ENCODE data around the gene UBD. TPM values are rescaled to one million over a fixed set of nuclear protein-coding genes. Genes with fewer than 3 reads are reported as not detected.

The UBD gene
- total and polyA plus RNA-seq, 12 donors, result 0.17 to 2.3 (median 0.77) TPM; not detected in 5

DNA sequence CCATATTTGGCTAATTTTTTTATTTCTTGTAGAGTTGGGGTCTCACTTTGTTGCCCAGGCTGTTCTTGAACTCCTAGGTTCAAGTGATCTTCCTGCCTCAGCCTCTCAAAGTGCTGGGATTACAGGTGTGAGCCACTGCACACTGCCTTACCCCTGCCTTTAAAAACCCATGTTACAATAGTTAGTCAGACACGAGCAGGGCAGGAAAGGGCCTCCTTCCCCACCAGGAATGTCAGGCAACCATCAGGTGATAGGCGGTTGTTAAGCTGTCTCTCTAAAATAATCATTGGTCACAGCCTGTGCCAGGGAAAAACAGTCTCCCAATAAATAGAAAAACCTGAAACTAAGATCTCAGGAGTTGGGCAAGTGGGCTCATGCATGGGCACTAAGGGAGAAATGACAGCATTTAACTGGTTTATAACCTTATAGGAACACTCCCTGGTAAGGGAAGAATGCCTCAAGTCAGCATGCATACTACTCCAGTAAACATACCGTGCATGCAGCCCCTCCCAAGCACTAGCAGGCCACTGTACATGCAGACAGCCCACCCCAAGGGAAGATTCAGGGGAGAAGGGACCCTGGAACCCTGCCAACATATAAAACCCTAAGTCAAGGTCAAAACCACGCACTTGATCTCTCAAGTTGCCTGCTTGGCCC, 33.8 kb upstream of the UBD start:
- Histone ChIP-seq H3K4me3 (no peak overlapping the region), H3K27me3 (no peaks in the 10 kb centered on the region), H3K36me3 (replicated peaks in 1 of 2) (no peaks in the 10 kb centered on the region), H3K9me3 (replicated peaks in 1 of 3) (no peaks in the 10 kb centered on the region), H3K27ac (no peak overlapping the region), H3K4me1 (replicated peaks in 1 of 2) (no peaks in the 10 kb centered on the region)
- no peak for DNase-seq
- TF ChIP-seq POLR2A (IDR thresholded peaks at IDR 0.05), result no peak
- TF ChIP-seq, protein P1, sequence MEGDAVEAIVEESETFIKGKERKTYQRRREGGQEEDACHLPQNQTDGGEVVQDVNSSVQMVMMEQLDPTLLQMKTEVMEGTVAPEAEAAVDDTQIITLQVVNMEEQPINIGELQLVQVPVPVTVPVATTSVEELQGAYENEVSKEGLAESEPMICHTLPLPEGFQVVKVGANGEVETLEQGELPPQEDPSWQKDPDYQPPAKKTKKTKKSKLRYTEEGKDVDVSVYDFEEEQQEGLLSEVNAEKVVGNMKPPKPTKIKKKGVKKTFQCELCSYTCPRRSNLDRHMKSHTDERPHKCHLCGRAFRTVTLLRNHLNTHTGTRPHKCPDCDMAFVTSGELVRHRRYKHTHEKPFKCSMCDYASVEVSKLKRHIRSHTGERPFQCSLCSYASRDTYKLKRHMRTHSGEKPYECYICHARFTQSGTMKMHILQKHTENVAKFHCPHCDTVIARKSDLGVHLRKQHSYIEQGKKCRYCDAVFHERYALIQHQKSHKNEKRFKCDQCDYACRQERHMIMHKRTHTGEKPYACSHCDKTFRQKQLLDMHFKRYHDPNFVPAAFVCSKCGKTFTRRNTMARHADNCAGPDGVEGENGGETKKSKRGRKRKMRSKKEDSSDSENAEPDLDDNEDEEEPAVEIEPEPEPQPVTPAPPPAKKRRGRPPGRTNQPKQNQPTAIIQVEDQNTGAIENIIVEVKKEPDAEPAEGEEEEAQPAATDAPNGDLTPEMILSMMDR (IDR thresholded peaks at IDR 0.05), result no peak
- WGBS, 4 donors, result 28 to 41% (median 35%) methylated on average over 4 of the region's 4 CpGs
- intact Hi-C loops (cut with DNase I), result no loop called here

DNA sequence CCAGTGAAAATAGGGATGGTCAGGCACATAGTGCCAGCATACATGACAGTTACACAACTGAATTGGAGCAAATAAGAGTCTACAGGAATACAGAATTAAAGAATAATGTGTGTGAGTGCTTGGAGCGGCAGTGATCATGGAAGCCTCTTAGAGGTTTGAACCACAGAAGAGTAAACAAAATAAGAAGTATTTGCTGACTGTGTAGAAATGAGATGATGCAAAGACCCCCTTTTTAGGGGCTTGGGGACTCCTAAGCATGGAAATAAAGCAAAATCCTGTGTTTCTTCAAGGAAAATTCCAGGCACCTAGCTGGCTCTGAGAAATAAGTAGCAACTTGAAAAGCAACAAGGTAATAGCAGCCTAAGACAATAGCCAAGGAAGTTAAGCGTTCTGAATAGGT, 32.1 kb upstream of the UBD start:
- no peak overlapping the region for H3K27ac ChIP-seq
- H3K9me3 ChIP-seq (replicated peaks in 1 of 3), result no peaks in the 10 kb centered on the region
- no peaks in the 10 kb centered on the region for H3K4me1 ChIP-seq (replicated peaks in 1 of 2)
- H3K27me3 ChIP-seq, result no peaks in the 10 kb centered on the region
- intact Hi-C loops (cut with DNase I), result no loop called here
- TF ChIP-seq, protein P1 (IDR thresholded peaks at IDR 0.05), result no peak
- TF ChIP-seq POLR2A (IDR thresholded peaks at IDR 0.05), result no peak
- WGBS, 4 donors, result 73 to 93% (median 79%) methylated on average over 2 of the region's 2 CpGs
- no peak overlapping the region for H3K4me3 ChIP-seq
- H3K36me3 ChIP-seq (replicated peaks in 1 of 2), result no peaks in the 10 kb centered on the region
- DNase-seq, result no peak

DNA sequence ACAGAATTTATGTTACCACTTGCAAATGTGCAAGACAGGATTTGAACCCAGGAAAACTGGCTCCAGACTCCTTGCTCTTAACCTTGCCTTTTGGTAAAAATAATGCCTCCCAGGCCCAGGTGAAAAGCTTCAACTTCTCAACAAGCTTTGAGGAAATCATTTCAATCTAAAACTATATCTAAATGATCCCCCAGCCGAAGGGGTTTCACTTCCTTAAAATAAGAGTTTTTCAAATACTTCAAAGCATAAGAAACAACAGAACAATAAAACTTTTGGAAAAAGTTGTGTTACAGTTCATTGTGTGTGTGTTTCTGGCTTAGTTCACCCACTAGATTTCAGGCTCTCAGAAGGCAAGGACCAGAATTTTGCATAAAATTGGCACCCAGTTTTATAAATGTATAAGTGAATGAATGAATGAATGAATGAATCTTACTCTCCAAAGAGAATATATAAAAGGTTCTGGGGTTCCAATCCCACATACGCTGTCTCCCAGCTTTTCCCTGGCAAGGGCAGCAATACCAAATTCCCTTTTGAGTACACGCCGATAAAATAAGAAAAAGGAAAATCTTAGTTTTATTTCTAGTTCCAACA, 30.8 kb upstream of the UBD start:
- Histone ChIP-seq H3K27ac (no peak overlapping the region), H3K4me1 (replicated peaks in 1 of 2) (no peaks in the 10 kb centered on the region), H3K9me3 (replicated peaks in 1 of 3) (no peaks in the 10 kb centered on the region), H3K27me3 (no peaks in the 10 kb centered on the region), H3K4me3 (no peak overlapping the region), H3K36me3 (replicated peaks in 1 of 2) (no peaks in the 10 kb centered on the region)
- 74 to 85% (median 81%) methylated on average over 4 of the region's 4 CpGs for WGBS, 4 donors
- intact Hi-C loops (cut with DNase I), result no loop called here
- no peak for DNase-seq
- TF ChIP-seq, protein P1 (IDR thresholded peaks at IDR 0.05), result no peak
- no peak for TF ChIP-seq POLR2A (IDR thresholded peaks at IDR 0.05)

DNA sequence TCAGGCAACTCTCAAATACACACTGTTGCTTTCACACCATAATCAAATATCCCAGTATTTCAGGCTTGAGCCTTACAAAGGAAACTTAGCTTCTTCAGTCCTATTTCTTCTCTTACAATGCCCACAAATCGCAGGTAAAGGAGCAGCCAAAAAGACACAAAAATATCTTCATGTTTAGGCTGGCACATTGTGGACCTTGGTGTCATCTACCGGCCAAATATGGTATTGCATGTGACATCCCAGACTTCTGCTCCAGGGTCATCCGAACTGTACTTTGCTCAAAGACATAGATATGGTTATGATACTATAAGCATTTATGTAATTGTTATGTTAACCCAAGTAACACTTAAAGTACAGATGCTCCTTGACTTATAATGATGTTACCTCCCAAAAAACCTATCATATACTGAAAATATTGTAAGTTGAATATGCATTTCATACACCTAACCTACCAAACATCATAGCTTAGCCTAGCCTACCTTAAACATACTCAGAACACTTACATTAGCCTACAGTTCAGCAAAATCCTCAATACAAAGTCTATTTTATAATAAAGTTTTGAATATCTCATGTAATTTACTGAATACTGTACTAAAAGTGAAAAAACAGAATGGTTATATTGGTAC, 30.0 kb upstream of the UBD start:
- no peak overlapping the region for H3K27ac ChIP-seq
- H3K9me3 ChIP-seq (replicated peaks in 1 of 3), result no peaks in the 10 kb centered on the region

More for the DNA sequence above, 30.0 kb upstream of the UBD start:
- WGBS, 4 donors, result 2 to 9% (median 3%) methylated on average over 3 of the region's 3 CpGs
- Histone ChIP-seq H3K36me3 (replicated peaks in 1 of 2) (no peaks in the 10 kb centered on the region), H3K4me3 (no peak overlapping the region), H3K27me3 (no peaks in the 10 kb centered on the region), H3K4me1 (replicated peaks in 1 of 2) (no peaks in the 10 kb centered on the region)
- DNase-seq, result peak; percentile 31 to 77 (median 47)
- TF ChIP-seq POLR2A (IDR thresholded peaks at IDR 0.05), result no peak
- TF ChIP-seq, protein P1 (IDR thresholded peaks at IDR 0.05), result peak; percentile 90 to 96 (median 94)
- intact Hi-C loops (cut with DNase I), result loop anchor here in 1 of 2 donors (10.0 kb wide), 1 partner anchor 905 kb away; no protein-coding TSS in a partner anchor
